Naive thymus-derived CD8-positive, alpha-beta T cell (primary cell): Measurements from ENCODE around the gene DSCAM. TPM values are rescaled to one million over a fixed set of nuclear protein-coding genes. Genes with fewer than 3 reads are reported as not detected.

Experiments used
- ATAC-seq, 2 donors: fragments of 150-1000 bp; cut with Tn5 transposase in 1 of 2; sonication (Bioruptor Pico), chemical (Tn5 transposase) in 1 of 2; 1 replicate in 1 of 2; 2 replicates in 1 of 2; pipeline ENCODE4 v1.10.0; 2021; ENCODE audit warnings: mild to moderate bottlenecking in 2 of 2, moderate library complexity in 2 of 2
- POLR2A ChIA-PET: fragments of 350-600 bp; sonication (Branson Sonifier 250); formaldehyde crosslinking; loops from one replicate; lab custom pipeline; 2021; ENCODE audit warnings: antibody characterized with exemption; lab: Charles Lee
- DNase-seq, 10 donors: peaks; one replicate each; pipeline versions ENCODE4 v3.0.0 to v3.0.0-alpha.2; 2020 to 2022
- H3K27ac Mint-ChIP-seq, 10 donors: one replicate each; pipeline ENCODE4 v1.8.0; 2020 to 2022; ENCODE audit warnings: mild to moderate bottlenecking in 10 of 10, mixed read lengths in 10 of 10, moderate library complexity in 4 of 10, inconsistent platforms in 1 of 10
- H3K27me3 Mint-ChIP-seq, 5 donors: one replicate each; pipeline ENCODE4 v1.8.0; 2021 to 2022; ENCODE audit warnings: mixed read lengths in 5 of 5
- H3K36me3 Mint-ChIP-seq, 3 donors: one replicate each; pipeline ENCODE4 v1.8.0; 2020 to 2022; ENCODE audit warnings: mixed read lengths in 3 of 3, mild to moderate bottlenecking in 2 of 3, inconsistent platforms in 1 of 3
- H3K4me1 Mint-ChIP-seq, 4 donors: one replicate each; pipeline ENCODE4 v1.8.0; 2021 to 2022; ENCODE audit warnings: mixed read lengths in 4 of 4
- H3K4me3 Mint-ChIP-seq, 10 donors: one replicate each; pipeline ENCODE4 v1.8.0; 2020 to 2022; ENCODE audit warnings: mild to moderate bottlenecking in 10 of 10, mixed read lengths in 10 of 10, moderate library complexity in 6 of 10, inconsistent platforms in 1 of 10
- H3K9me3 Mint-ChIP-seq, 9 donors: one replicate each; pipeline ENCODE4 v1.8.0; 2020 to 2022; ENCODE audit warnings: mixed read lengths in 9 of 9, mild to moderate bottlenecking in 3 of 9, inconsistent platforms in 1 of 9, moderate library complexity in 1 of 9
- polyA plus RNA-seq, 3 donors: library from polyadenylated mRNA; unstranded; fragments of 300-500 nt; fragmentation: Illumina TruSeq; gene quantifications; one replicate each; pipeline ENCODE4 v1.2.3, GENCODE V29; 2021
- total RNA-seq, 8 experiments: library from RNA in 2 of 8; stranded (reverse) in 2 of 8; gene quantifications; one replicate each; pipeline ENCODE4 v1.2.3 and lab custom pipeline; 2021 to 2026

The DSCAM gene
- total and polyA plus RNA-seq, 5 experiments from 2014 or later = not detected

GRCh38 chr21:40719615-40720014 is 127.3 kb downstream of the DSCAM start:
- ATAC-seq (no peak), DNase-seq (no peak)

GRCh38 chr21:40717028-40717427 is 129.9 kb downstream of the DSCAM start:
- Mint-ChIP-seq H3K9me3 (peaks cover 3 to 31% (median 11%) of the 10 kb centered on the region in 9 donors), H3K36me3 (peaks cover 0 to 10% (median 0%) of the 10 kb centered on the region in 3 donors), H3K27ac (no peak overlapping the region), H3K27me3 (peaks cover 0 to 29% (median 14%) of the 10 kb centered on the region in 5 donors), H3K4me3 (no peak overlapping the region), H3K4me1 (no peaks in the 10 kb centered on the region)
- ATAC-seq = no peak
- POLR2A ChIA-PET = no interaction called here
- DNase-seq = no peak

More at GRCh38 chr21:40719615-40720014, 127.3 kb downstream of the DSCAM start:
- no peaks in the 10 kb centered on the region for H3K4me1 Mint-ChIP-seq
- H3K9me3 Mint-ChIP-seq = peaks cover 3 to 32% (median 11%) of the 10 kb centered on the region in 9 donors
- peaks cover 0 to 10% (median 0%) of the 10 kb centered on the region in 3 donors for H3K36me3 Mint-ChIP-seq
- H3K27me3 Mint-ChIP-seq = peaks cover 0 to 29% (median 14%) of the 10 kb centered on the region in 5 donors
- no peak overlapping the region for H3K4me3 Mint-ChIP-seq
- POLR2A ChIA-PET = no interaction called here
- no peak overlapping the region for H3K27ac Mint-ChIP-seq

- Mint-ChIP-seq H3K36me3 (no peaks in the 10 kb centered on the region), H3K27me3 (peaks cover 0 to 29% (median 14%) of the 10 kb centered on the region in 5 donors), H3K27ac (no peak overlapping the region), H3K4me1 (no peaks in the 10 kb centered on the region), H3K9me3 (peaks cover 0 to 12% (median under 1%) of the 10 kb centered on the region in 9 donors), H3K4me3 (no peak overlapping the region)
- POLR2A ChIA-PET = no interaction called here
- DNase-seq (no peak), ATAC-seq (no peak)
Measured at GRCh38 chr21:40714536-40714935, 132.4 kb downstream of the DSCAM start.

- H3K4me3 Mint-ChIP-seq = no peak overlapping the region
- POLR2A ChIA-PET = no interaction called here
- DNase-seq (no peak), ATAC-seq (no peak)
- no peaks in the 10 kb centered on the region for H3K4me1 Mint-ChIP-seq
- peaks cover 0 to 11% (median 8%) of the 10 kb centered on the region in 5 donors for H3K27me3 Mint-ChIP-seq
- H3K27ac Mint-ChIP-seq = no peak overlapping the region
- peaks cover 0 to 3% (median 0%) of the 10 kb centered on the region in 9 donors for H3K9me3 Mint-ChIP-seq
- H3K36me3 Mint-ChIP-seq = no peaks in the 10 kb centered on the region
Measured at GRCh38 chr21:40707656-40708244, 139.2 kb downstream of the DSCAM start.

- Mint-ChIP-seq H3K27me3 (peaks cover 0 to 11% (median 8%) of the 10 kb centered on the region in 5 donors), H3K27ac (no peak overlapping the region)
- POLR2A ChIA-PET = no interaction called here
Measured at GRCh38 chr21:40706806-40707655, 139.9 kb downstream of the DSCAM start.

GRCh38 chr21:40706176-40706575 is 140.8 kb downstream of the DSCAM start:
- no peaks in the 10 kb centered on the region for H3K36me3 Mint-ChIP-seq

More at GRCh38 chr21:40706806-40707655, 139.9 kb downstream of the DSCAM start:
- Mint-ChIP-seq H3K36me3 (no peaks in the 10 kb centered on the region), H3K4me3 (no peak overlapping the region), H3K4me1 (no peaks in the 10 kb centered on the region), H3K9me3 (peaks cover 0 to 3% (median 0%) of the 10 kb centered on the region in 9 donors)
- no peak for ATAC-seq
- DNase-seq = no peak

GRCh38 chr21:40704141-40704540 is 142.8 kb downstream of the DSCAM start:
- H3K4me3 Mint-ChIP-seq = no peak overlapping the region
- H3K27me3 Mint-ChIP-seq = peaks cover 0 to 11% (median 7%) of the 10 kb centered on the region in 5 donors
- ATAC-seq = no peak
- DNase-seq = no peak
- no peak overlapping the region for H3K27ac Mint-ChIP-seq
- H3K36me3 Mint-ChIP-seq = no peaks in the 10 kb centered on the region
- H3K9me3 Mint-ChIP-seq = peaks cover 0 to 3% (median 0%) of the 10 kb centered on the region in 9 donors
- H3K4me1 Mint-ChIP-seq = no peaks in the 10 kb centered on the region
- POLR2A ChIA-PET = no interaction called here

More at GRCh38 chr21:40706176-40706575, 140.8 kb downstream of the DSCAM start:
- no peak overlapping the region for H3K4me3 Mint-ChIP-seq
- no peak overlapping the region for H3K27ac Mint-ChIP-seq
- H3K4me1 Mint-ChIP-seq = no peaks in the 10 kb centered on the region
- H3K27me3 Mint-ChIP-seq = peaks cover 0 to 11% (median 8%) of the 10 kb centered on the region in 5 donors
- no peak for DNase-seq
- ATAC-seq = no peak
- POLR2A ChIA-PET = no interaction called here
- H3K9me3 Mint-ChIP-seq = peaks cover 0 to 3% (median 0%) of the 10 kb centered on the region in 9 donors

GRCh38 chr21:40699366-40699765 is 147.6 kb downstream of the DSCAM start:
- no peaks in the 10 kb centered on the region for H3K4me1 Mint-ChIP-seq
- ATAC-seq = no peak

GRCh38 chr21:40696246-40696645 is 150.7 kb downstream of the DSCAM start:
- no peak overlapping the region for H3K4me3 Mint-ChIP-seq
- no peaks in the 10 kb centered on the region for H3K4me1 Mint-ChIP-seq
- POLR2A ChIA-PET = no interaction called here
- H3K27ac Mint-ChIP-seq = no peak overlapping the region
- peaks cover 0 to 2% (median 0%) of the 10 kb centered on the region in 9 donors for H3K9me3 Mint-ChIP-seq
- no peaks in the 10 kb centered on the region for H3K36me3 Mint-ChIP-seq
- DNase-seq (no peak), ATAC-seq (no peak)
- peaks cover 0 to 11% (median 0%) of the 10 kb centered on the region in 5 donors for H3K27me3 Mint-ChIP-seq

More at GRCh38 chr21:40699366-40699765, 147.6 kb downstream of the DSCAM start:
- Mint-ChIP-seq H3K9me3 (peaks cover 0 to 3% (median 0%) of the 10 kb centered on the region in 9 donors), H3K36me3 (no peaks in the 10 kb centered on the region), H3K27me3 (peaks cover 0 to 11% (median 2%) of the 10 kb centered on the region in 5 donors), H3K4me3 (no peak overlapping the region), H3K27ac (no peak overlapping the region)
- POLR2A ChIA-PET = no interaction called here
- DNase-seq = no peak

GRCh38 chr21:40689840-40690360 is 157.1 kb downstream of the DSCAM start:
- ATAC-seq = no peak
- Mint-ChIP-seq H3K9me3 (peaks cover 0 to 10% (median 0%) of the 10 kb centered on the region in 9 donors), H3K36me3 (no peaks in the 10 kb centered on the region), H3K27ac (no peak overlapping the region), H3K4me3 (no peak overlapping the region), H3K4me1 (no peaks in the 10 kb centered on the region), H3K27me3 (peaks cover 2 to 36% (median 4%) of the 10 kb centered on the region in 5 donors)
- DNase-seq = no peak
- POLR2A ChIA-PET = no interaction called here

- no peaks in the 10 kb centered on the region for H3K36me3 Mint-ChIP-seq
- no peak for ATAC-seq
- DNase-seq = no peak
- H3K27ac Mint-ChIP-seq = no peak overlapping the region
- H3K27me3 Mint-ChIP-seq = peaks cover 2 to 36% (median 4%) of the 10 kb centered on the region in 5 donors
- peaks cover 0 to 10% (median 0%) of the 10 kb centered on the region in 9 donors for H3K9me3 Mint-ChIP-seq
- POLR2A ChIA-PET = no interaction called here
- no peaks in the 10 kb centered on the region for H3K4me1 Mint-ChIP-seq
- no peak overlapping the region for H3K4me3 Mint-ChIP-seq
Measured at GRCh38 chr21:40689217-40689616, 157.7 kb downstream of the DSCAM start.

GRCh38 chr21:40688106-40688864 is 158.7 kb downstream of the DSCAM start:
- peaks cover 0 to 15% (median 3%) of the 10 kb centered on the region in 9 donors for H3K9me3 Mint-ChIP-seq
- H3K27ac Mint-ChIP-seq = no peak overlapping the region
- H3K4me1 Mint-ChIP-seq = no peaks in the 10 kb centered on the region

More at GRCh38 chr21:40688106-40688864, 158.7 kb downstream of the DSCAM start:
- POLR2A ChIA-PET = no interaction called here
- H3K4me3 Mint-ChIP-seq = no peak overlapping the region
- ATAC-seq (no peak), DNase-seq (no peak)
- no peaks in the 10 kb centered on the region for H3K36me3 Mint-ChIP-seq
- peaks cover 2 to 36% (median 7%) of the 10 kb centered on the region in 5 donors for H3K27me3 Mint-ChIP-seq
